A549 (cell line): Measurements from ENCODE around the gene ITPKC.

ENCODE experiments used
- BCL3 ChIP-seq: fragments of >200 bp; sonication (Bioruptor Twin); formaldehyde crosslinking; IDR thresholded peaks from 3 replicates; pipeline ENCODE4 v1.6.1; 2016
- CTCF ChIP-seq: fragments of >200 bp; sonication (Bioruptor Twin); formaldehyde crosslinking; IDR thresholded peaks from 3 replicates; pipeline ENCODE4 v1.5.1; 2016
- MAFK ChIP-seq: fragments of 450-650 bp; IDR thresholded peaks from 2 replicates; pipeline ENCODE4 v1.6.1; 2014; ENCODE audit not compliant: partially characterized antibody
- MAX ChIP-seq: IDR thresholded peaks from 2 replicates; pipeline ENCODE4 v1.6.1; 2012
- MAZ ChIP-seq: fragments of 150-350 bp; IDR thresholded peaks from 2 replicates; pipeline ENCODE4 v1.6.1; 2014; ENCODE audit warnings: antibody characterized with exemption, low read depth, low read length, borderline replicate concordance
- PBX3 ChIP-seq: IDR thresholded peaks from 2 replicates; pipeline ENCODE4 v1.6.1; 2012
- RAD21 ChIP-seq, 2 experiments: fragments of >200 bp in 1 of 2; sonication (Bioruptor Twin) in 1 of 2; formaldehyde crosslinking in 1 of 2; IDR thresholded peaks in 1 of 2; conservative IDR thresholded peaks in 1 of 2; 2 replicates in 1 of 2; 3 replicates in 1 of 2; pipeline ENCODE4 v1.6.1; 2012 to 2018; ENCODE audit warnings: inconsistent platforms in 1 of 2
- RARB ChIP-seq: fragments of 250-450 bp; sonication (Bioruptor Pico); IDR thresholded peaks from 2 replicates; pipeline ENCODE4 v1.8.0; 2021; ENCODE audit warnings: mild to moderate bottlenecking, moderate library complexity

GRCh38 chr19:40752257-40752781 lies 35.4 kb downstream of the ITPKC start:
- TF ChIP-seq CTCF = no peak
- TF ChIP-seq MAZ = no peak
- TF ChIP-seq RARB = no peak
- TF ChIP-seq RAD21 (conservative IDR thresholded peaks at IDR 0.05 in 1 of 2, IDR thresholded peaks at IDR 0.05 in 1 of 2) = no peak
- TF ChIP-seq BCL3 = no peak
- TF ChIP-seq PBX3 = no peak
- no peak for TF ChIP-seq MAX
- TF ChIP-seq MAFK = no peak
